DMS53 treated with DMSO at 0.1 percent for 48 hours (cell line): Measurements from ENCODE around the gene PAK5.
"Not testable (repeated sequence)": the region's sequence is repeated elsewhere in the genome, so short reads cannot be mapped to it uniquely, and the experiment has no call there.

Experiments
- DNase-seq: peaks from one replicate; lab custom pipeline; 2025; ENCODE audit not compliant: unreplicated experiment; lab: John Stamatoyannopoulos, UW

PAK5 gene

GRCh38 chr20:9686455-9686854 lies 152.4 kb downstream of the PAK5 start:
- no peak for DNase-seq

GRCh38 chr20:9686001-9686400 lies 152.9 kb downstream of the PAK5 start:
- no peak for DNase-seq

DNA sequence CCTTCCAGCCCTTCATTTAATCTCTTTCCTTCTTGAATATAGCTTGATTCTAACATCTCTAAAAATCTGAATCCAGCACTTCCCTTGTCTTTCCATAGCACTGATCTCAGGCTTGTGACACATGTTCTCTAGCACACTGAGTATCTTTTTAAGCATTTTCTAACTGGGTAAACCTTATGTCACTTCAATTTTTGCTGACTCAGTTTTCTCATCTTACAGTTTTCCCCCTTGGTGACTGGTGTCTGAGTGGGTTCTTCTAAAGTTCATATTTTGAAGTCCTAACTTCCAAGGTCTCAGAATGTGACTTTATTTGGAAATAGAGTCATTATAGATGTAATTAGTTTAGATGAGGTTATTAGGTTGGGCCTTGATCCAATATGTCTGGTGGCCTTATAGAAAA lies 153.9 kb downstream of the PAK5 start:
- DNase-seq: no peak

DNA sequence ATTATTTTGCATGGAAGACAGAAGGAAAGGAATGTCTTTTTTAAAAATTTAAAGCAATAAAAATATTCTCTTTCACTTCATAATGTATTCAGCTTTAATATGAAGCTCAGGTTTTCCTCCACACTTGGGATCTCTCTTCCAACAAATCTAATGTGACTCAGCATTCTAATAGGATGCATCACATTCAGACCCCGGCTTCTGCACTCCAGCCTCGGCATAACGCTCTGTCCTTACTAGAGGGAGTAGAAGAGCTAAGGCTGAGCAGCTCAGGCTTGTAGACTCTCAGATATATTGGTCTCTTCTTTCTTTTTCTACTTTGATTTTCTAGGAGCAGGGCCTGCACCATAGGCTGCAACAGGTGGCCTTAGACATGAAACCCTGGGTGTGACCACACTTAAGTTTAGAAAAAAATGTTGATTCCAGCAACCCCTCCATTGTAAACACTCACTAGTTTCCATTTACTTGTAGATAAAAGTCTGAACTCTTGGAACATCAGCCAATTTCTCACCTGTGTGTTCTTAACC lies 161.7 kb downstream of the PAK5 start:
- no peak for DNase-seq

DNA sequence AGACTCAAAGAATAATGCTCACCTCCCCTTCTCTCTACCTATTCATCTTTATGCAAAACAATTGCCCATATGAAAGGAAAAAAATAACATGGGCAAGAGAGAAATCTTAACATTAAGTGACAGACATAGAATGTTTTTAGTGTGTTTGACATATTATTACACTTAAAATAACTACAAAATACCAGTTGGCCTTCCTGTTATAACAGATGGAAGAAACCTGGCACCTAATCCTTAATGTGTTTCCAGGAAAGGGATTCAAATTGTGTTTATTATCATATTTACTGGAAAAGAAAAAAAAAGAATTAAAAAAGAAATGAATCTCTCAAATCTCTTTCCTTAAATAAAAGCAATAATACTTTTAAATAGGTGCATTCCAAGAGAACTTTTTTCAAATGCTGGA lies 165.9 kb downstream of the PAK5 start:
- no peak for DNase-seq

GRCh38 chr20:9672027-9672426 lies 166.8 kb downstream of the PAK5 start:
- DNase-seq: no peak

DNA sequence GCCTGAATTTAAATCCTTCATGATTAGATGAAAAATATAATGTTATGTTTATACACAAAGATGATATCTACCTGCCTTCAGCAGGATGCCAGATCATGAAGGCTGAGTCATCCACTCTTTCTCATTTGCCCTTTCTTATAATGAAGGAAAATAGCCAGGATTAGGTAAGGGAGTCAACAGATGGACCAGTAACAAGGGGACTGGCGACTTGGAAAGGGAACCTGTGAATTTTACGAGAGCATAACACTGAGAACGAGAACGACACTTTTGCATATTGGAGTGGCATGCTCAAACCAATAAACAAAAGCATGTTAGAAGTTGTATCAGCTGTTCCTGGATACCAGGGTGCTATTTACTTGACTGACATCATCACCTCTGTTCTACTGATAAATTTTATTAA lies 170.5 kb downstream of the PAK5 start:
- no peak for DNase-seq

- DNase-seq: no peak
These were observed 175.5 kb downstream of the PAK5 start for GRCh38 chr20:9663423-9663822.

DNA sequence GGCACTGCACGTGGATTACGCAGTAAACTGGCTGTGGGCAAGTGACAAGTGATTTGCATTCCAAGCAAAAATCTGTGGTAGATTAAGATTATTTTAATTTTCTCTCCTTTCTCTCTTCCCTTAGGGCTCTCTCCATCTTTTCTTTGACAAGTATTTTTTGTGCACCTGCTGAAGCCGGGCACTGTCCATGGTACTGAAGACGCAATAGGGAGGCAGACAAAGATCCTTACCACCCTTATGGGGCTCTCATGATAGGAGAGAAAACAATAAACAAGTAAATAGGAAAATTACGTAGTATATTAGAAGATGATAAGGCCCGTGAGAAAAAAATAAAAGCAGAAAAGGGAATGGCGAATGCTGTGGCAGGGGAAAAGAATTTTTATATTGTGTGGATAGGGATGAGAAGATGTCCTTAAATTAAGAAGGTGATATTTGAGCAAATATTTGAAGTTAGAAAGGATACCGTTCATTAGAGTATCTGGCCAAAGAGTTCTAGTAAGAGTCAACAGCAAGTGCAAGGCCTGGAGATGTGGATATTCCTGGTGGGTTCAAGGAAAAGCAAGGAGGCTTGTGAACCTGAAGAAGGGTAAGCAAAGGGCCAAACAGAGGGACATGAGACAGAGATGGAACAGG lies 178.5 kb downstream of the PAK5 start:
- no peak for DNase-seq

DNA sequence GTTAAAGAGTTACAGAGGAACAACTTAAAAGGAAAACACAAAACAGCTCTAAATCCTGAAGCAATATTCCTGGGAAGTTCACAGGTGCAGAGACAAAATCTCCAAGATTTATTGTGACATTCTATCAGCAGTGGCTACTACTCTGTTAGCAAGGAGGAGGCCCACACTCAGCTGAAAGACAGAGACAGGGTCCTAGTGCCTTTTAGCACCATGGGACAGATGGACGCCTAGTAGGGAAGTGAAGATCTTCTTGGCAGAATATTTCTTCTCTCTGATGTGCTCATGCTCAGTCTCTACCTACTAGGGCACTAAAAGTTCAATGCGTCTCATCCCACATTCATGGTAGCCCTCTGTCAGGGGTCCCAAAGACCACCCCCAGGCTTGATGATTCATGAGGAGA lies 191.1 kb downstream of the PAK5 start:
- no peak for DNase-seq

GRCh38 chr20:9646375-9646774 lies 192.5 kb downstream of the PAK5 start:
- DNase-seq: no peak

DNA sequence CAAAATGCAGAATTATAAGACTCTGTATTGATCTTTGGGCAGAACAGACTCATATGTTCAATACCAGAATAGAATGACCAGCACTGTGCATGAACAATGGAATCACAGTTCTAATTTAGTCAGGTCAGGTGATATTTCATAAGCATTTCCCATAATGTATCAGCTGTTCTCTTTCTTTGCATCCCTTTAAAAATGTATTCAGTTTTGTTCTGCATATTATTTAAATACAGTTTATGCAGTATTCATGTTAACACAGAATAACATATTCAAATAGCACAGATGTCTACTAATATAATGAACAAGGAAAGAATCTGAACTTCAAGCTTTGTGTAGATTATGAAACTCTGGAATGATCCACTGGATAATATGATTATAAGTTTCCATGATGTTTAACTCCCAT lies 196.0 kb downstream of the PAK5 start:
- DNase-seq: no peak

DNA sequence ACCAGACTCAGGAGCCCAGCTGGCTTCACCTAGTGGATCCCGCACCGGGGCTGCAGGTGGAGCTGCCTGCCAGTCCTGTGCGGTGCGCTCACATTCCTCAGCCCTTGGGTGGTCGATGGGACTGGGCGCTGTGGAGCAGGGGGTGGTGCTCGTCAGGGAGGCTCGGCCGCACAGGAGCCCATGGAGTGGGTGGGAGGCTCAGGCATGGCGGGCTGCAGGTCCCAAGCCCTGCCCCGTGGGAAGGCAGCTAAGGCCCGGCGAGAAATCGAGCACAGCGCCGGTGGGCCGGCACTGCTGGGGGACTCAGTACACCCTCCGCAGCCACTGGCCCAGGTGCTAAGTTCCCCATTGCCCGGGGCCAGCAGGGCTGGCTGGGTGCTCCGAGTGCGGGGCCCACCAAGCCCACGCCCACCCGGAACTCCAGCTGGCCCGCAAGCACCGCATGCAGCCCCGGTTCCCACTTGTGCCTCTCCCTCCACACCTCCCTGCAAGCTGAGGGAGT lies 197.3 kb downstream of the PAK5 start:
- DNase-seq: not testable (repeated sequence)

DNA sequence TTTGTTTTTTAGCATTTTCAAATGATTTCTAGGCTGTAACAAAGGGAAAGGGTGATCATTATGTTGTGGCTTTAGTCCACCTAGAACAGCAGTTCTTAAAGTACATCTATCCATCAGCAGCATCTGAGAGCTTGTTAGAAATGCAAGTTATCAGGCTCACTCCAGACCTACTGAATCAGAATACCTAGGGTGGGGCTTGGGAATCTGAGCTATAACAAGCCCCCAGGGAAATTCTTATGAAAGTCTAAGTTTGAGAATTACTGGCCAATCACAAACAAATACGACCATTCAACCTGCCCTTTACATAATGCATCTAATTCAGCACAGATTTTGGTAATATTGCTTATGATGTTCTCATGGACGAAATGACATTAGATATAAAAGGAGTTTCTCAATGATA lies 201.0 kb downstream of the PAK5 start:
- no peak for DNase-seq

DNA sequence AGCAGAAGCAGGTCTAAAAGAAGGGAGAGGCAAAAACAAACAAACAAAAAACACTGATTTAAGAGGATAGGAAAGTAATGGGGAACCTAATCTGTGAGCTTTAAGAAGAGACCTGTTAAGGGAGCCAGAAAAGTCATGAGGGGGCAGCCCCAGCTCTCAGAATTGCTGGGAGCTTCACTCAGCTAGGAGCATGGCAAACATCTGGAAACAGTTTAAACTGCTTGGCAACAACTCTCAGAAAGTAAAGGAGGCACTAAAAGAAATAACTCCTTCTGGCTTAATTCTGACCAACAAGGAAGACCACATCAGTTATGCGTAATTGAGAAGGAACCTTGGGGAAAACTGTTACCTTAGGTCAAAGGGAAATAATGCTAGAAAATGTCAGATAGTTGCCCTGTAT lies 203.1 kb downstream of the PAK5 start:
- no peak for DNase-seq

DNA sequence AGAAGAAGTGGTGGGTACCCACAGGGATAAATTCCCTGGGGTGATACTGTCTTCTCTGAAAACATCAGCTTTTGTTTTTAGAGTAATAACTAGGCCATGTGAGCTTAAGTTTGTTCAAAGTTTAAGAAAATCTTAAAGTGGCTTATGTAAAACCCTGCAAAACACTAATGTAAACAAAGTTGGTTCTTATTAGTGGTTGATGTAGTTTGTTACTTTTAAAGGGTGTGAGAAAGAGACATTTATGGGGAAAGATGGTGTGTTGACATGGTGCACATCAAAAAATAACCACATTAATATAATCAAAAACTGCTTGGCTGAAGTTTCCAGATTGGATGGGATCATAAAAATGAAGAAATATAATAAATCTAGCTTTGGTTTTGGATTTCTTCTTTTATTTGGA lies 204.5 kb downstream of the PAK5 start:
- no peak for DNase-seq

DNA sequence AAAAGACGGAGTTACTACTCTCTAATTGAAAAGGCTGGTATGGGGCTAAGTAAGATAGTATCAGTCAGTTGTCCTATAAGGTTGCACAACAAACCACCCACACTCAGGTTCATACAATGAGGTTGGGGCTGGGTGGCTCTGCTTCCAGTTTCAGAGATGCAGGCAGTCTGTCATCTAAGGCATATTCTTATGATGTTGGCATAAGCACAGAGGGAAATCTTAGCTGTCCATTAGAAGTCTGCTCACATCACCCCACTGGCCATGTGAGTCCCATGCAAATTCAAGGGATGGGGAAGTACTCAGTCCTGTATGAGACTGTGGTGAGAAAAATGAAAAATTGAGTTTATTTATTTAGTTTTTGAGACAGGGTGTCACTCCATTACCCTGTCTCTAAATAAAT lies 205.9 kb downstream of the PAK5 start:
- DNase-seq: no peak

DNA sequence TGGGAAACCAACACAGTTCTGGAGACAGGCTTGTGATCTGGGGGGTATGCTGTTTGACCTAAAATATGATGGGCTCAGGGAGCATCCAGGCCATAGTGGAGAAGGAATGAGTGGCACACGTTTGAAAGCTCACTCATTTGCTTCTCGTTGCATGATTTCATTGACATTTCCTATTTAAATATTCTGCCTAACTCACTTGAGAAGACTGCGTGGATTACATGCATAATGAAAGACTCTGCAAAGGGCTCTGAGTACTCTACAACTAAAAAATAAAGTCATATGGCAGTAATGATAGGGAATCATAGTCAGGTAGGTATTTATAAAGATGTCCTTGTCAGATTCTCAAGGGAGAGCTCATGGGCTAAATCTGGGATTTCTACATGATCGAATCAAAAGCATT lies 206.6 kb downstream of the PAK5 start:
- DNase-seq: no peak

DNA sequence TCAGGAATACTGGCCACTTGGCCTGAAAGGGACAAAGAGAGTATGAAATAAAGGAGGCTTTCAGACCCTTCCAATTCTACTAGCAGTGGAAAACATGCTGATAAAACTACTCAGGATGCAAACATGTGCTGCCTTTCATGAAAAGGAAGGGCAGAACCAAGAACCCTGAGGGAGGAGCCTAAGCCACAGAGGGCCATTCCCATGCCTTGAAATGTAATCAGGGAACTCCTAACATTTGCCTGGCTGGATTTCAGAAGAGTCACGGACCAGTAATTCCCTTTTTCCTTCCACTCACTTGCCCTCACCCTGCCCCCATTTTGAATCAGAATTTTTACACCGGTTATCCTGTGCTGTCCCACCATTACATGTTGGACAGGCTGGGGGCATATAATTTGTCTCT lies 208.3 kb downstream of the PAK5 start:
- no peak for DNase-seq

DNA sequence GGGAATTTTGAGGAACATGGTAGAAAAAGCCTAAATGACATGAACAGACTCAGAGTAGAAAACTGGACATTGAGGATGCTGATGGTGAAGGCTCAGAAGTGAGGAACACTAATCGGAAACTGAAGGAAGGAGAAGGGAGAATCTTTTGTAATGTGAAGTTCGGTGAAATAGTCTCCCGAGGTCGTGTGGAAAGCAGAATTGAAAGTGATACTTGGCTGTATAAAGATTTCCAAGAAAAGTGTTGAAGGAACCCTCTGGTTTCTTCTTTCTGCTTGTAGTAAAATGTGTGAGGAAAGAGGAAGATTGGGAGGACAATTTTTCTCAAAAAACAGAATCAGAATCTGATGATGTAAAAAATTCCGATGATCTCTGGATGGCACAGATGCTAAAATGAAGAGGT lies 209.0 kb downstream of the PAK5 start:
- no peak for DNase-seq

- no peak for DNase-seq
These were observed 210.3 kb downstream of the PAK5 start for GRCh38 chr20:9628589-9628988.

- no peak for DNase-seq
These were observed 210.7 kb downstream of the PAK5 start for GRCh38 chr20:9628141-9628540.

GRCh38 chr20:9627219-9627618 lies 211.7 kb downstream of the PAK5 start:
- no peak for DNase-seq
